NCI-H2171 (cell line): ENCODE data around the gene MTHFSD.

Source experiments
- DNase-seq: peaks from one replicate; lab custom pipeline; 2025; lab: John Stamatoyannopoulos, UW

The MTHFSD gene

DNA sequence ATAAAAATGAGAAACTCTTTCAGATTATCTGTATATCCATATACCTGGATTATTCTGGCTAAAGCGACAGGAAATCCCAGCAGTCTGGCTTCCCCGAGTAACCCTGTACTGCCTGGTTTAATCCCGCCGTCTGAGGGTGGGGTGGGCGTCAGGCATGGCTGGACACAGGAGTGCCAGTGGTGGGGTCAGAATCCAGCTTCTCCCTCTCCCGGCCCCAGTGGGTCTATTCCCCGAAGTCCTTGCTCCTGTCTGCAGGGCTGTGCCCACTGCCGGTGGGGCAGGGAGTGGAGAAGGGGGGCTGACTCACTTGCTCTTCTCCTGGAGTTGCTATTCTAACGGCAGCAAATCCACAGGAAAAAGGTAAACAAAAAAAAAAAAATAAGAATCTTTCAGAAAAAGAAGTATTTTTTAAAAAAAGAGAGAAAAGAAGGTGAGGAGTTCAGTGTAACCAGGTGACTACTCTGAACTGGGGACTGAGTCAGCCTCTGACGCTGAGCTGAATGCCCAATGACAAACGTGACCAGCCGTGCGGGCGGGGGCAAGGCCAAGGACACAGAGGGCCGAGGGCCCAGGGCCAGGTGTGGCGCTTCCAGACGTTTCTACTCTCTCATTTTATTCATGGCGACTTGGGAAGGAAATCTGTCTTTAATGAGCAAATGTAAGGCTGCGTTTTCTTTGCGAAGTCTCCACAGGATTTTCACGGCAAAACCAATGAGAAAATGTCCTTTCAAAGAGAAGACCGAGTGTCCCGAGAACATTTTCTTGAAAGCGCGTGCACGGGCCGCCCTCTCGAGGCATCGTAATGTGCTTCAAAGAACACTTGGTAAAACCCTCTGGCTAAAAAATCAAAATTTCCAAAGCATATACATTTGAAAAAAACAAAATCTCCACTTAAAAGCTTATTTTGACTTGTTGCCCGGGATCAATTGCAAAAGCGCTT is 24.5 kb downstream of the MTHFSD start:
- no peak for DNase-seq

DNA sequence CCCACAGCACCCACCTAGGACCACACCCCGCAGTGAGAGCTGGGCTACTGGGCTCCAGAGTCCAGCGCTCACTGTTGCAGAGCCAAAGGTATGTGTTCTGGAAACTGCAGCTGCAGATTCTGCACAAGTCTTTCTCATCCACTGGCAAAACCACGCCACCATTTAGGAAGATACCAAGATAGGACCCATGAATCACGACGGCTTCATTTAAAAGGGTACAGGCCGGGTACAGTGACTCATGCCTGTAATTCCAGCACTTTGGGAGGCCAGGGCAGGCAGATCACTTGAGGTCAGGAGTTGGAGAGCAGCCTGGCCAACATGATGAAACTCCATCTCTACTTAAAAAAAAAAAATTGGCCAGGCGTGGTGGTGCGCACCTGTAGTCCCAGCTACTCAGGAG is 25.9 kb downstream of the MTHFSD start:
- no peak for DNase-seq

DNA sequence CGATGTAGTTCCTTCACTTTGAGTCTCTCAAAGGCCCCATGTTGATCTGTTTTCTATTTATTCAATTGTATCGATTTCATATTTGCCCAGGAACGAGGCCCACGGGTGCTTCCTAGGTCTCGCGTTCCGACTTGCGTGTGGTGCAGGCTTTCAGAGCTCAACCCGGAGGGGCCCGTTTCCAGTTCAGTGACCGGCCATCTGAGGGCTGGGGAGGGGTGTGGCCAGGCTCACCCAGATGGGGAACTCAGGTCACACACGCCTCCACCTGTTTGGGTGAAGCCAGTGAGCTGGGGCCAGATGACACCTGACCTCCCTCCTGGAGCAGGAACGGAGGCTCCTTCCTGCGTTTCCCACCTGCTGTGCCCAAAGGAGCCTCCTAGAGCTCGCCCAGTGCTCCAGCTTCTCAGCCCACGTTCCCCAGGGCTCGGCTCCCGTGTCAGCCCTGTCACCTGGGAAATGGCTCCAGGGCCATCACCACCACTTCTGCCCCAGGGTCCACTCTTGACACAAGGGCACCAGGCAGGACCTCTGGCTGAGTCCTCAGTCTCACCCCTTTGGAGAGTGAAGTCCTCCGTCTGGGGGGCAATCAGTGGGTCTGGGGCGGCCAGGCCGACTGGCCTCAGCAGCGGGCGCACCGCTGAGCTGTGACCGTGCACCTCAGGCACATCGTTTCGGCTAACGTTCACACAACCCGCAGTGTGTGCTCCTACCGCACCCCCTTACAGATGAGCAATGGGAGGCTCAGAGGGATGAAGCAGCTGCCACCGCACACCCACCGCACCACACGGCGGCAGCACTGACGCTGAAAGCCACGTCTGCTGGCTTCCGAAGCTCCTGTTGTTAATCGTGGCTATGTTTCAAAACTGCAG is 26.7 kb downstream of the MTHFSD start:
- DNase-seq = no peak

DNA sequence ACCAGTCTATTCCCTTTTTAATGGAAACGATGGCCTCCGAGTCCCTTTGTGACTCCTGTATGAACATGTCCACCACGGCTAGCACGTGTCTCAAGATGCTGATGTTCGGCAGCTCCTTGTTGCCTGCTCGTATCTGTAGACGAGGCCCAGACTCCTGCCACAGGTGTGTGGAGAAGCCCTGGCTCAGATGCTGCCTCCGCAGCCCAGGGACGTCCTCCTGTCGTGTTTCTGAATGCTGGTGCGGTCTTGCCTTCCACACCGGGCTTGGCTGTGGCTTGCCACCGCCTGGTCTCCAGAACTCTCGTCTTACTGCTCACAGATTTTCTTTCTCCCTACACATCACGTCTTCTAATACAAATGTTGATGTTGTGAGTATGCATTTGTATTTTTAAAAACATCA is 27.7 kb downstream of the MTHFSD start:
- DNase-seq = no peak

DNA sequence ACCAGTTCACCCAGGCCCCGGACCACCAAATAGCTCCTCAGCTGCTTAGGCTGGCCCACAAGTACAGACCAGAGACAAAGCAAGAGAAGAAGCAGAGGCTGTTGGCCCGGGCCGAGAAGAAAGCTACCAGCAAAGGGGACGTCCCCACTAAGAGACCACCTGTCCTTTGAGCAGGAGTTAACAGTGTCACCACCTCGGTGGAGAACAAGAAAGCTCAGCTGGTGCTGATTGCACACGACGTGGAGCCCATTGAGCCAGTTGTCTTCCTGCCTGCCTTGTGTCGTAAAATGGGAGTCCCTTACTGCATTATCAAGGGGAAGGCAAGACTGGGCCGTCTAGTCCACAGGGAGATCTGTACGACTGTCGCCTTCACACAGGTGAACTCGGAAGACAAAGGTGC is 29.3 kb downstream of the MTHFSD start:
- DNase-seq = no peak

DNA sequence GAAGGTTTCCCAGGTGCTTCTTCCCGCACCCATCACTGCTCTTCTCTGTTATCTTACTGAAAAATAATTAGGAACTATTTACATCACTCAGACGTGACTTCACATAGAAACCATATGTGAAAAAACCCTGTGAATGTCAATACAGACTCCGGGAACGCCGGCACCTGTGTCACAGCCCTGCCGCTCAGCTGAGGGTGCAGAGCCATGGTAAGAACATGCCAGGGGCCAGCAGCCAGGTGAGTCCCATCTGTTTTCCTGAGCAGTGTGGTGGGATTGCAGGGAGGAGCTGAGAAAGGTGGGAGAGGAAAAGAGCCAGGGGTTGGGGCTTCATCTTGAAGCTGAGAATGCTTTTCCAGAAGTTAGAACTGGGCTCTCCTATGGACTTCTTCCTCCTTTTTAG is 31.0 kb downstream of the MTHFSD start:
- no peak for DNase-seq

DNA sequence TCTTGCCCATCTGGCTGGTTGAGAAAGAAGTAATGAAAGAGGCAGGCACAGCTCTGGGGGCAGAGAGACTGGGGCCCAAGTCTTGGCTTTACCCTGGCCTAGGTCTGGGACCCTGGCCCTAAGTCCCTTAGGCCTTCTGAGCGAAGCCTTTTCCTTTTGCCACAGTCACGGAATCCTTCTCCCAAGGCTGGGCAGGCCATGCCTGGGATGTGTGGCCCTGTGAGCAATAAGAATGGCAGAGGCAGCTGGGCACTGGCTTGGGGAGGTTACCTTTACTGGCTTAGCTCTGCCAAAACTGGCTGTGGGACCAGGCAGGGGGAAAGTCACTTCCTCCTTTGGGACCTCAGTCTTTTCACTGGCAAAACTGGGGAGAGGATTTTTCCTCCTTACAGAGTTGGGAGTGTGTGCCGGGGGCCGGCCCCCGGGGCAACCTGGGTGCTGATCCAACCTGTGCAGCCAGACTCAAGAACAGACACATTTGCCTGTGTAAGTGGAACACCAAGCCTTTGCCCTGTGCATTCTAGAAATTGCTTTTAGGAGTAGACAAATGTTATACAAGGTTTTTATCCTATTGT is 31.8 kb downstream of the MTHFSD start:
- no peak for DNase-seq

DNA sequence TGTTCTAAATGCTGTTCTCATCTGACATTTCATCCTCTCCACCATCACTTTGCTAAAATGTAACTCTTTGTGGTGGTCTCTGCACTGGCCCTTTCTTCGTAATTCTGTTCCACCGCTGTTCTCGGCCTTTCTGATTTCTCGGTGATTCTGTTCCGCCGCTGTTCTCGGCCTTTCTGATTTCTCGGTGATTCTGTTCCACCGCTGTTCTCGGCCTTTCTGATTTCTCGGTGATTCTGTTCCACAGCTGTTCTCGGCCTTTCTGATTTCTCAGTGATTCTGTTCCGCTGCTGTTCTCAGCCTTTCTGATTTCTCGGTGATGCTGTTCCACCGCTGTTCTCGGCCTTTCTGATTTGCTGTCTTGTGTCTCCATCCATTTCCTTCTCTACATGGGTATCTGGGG is 32.4 kb downstream of the MTHFSD start:
- DNase-seq = no peak

DNA sequence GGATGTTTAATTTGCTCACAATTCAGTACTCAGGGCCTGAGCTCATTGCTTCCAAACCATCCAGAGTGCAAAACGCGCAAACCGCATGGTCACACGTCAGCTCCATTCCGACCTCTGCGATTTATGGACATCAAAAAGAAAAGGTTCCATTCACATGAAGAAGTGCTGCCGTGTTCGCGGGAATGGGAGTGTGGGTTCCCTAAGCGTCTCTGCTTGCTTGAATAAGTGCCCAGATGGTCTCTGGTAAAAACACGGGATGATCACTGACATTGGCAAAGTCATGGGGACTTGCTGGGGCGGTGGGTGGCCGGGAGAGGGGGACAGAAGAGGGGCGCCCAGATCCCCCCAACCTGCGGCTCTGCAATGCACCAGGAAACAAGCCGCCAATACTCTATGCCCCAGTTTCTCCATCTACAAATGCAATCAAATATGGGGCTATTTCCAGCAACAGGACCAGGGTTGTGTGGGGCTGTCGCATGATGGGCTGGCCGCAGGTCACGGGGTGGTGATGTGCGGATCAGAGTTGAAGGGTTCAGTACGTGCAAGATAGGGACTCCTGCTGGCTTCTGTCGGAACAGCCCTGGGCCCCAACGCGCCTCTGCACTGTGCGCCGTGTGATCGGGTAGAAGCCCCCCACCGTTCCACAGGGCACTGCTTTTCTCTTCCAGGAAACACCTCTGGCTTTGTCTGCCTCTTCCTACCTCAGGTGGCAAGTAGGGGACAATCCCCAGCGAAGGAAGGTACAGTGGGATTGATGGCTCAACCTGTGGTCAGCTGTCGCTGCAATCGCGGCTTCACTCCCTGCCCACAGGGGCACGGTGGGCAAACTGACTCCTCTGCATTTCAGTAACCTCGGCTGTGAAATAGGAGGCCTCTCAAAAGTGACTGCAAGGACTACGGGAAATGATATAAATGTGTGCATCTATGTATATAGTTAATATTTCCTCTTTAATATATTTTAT is 33.5 kb downstream of the MTHFSD start:
- no peak for DNase-seq

DNA sequence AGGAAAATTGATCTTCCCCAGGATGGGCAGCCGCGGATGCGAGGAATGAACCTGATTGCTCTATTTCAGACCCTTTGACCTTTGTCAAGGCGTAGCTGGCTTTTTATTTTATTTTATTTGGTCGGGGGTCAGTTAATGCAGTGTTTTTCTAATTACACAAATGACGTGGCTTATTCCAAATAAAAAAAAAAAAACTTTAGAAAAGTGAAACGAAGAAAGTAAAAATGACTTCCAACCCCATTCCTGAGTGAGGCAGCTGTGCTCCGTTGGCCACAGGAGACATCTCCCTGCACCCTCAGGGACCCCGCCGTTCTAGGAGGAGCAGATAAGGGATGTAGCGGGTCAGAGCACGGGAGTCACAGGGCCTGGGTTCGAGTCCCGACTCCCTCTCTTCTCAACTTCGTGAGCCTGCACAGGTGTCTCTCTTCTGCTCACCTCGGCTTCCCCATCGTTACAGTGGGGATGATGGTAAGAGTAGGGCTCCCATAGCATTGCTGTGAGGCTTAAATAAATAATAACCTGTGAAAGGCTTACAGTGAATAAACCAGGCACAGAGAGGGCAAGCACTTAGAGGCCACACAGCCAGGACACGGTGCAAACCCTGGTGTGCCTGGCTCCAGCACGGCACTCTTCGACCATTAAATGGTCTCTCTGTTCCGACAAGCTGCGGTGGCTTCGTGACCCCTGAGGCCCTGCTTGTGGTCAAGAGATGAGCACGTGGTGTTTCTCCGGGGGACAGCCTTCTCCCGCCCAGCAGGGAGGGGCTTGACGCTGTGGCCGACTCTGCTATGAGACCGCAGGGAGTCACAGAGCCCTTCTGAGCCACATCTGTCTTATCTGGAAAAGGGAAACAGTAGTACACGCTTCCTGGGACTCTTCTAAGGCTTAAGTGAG is 34.5 kb downstream of the MTHFSD start:
- no peak for DNase-seq

DNA sequence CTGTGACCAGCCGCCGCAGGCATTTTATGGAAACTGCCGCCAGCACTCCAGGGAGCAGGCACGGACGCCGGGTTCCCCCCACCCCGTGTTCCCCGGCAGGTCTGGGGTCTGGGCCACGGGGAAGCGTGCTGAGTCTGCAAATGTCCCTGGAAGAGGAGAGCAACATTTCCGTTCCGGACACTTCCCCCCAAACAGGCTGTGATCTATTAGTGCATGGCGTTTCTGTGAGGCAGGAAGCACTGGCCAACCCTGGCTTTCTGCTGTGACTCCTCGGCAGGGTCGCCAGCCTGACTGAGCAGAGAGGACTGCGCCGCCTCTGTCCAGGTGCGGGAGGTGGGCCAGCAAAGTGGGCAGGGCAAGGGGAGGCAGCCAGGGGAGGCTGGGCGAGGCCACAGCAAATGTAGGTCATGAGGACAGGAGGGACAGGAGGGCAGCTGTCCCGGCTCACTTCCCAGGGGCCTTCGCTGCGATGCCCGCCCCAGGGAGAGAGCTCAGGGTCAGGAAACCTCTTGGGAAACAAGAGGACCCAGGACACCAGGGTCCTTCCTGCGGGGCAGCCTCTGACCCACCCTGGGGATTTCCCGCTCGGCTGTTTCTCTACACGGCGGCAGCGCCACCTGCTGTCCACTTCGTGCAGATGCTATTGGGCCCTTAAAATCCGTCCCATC is 35.3 kb downstream of the MTHFSD start:
- no peak for DNase-seq

DNA sequence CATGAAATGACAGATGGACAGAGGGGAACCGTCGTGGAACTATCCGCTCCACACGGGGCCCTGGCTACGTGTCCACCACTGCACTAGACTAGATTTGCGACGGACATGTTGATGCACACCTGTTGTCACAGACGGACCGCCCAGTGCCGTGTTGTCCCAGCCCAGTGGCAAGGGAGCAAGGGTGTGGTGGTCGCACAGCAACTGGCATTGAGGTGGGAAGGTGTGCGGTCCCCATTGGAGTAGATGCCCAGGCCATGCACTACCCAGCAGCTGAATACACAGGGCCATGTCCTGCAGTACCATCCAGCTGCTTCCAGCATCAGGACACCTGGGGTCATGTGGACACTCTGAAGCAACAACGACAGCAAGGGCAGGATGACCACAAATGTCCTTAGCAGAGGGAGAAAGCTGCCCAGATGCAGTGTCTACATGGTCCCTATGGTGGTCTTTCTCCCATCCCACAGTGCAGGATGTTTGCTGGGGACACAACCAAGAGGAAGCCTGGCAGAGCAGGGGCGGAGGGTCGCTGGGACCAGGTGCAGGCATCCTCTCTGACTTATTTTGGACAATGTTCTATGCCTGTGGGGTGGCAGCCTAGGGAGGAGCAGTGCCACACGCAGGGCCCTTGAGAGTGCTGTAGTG is 35.9 kb downstream of the MTHFSD start:
- DNase-seq = no peak

DNA sequence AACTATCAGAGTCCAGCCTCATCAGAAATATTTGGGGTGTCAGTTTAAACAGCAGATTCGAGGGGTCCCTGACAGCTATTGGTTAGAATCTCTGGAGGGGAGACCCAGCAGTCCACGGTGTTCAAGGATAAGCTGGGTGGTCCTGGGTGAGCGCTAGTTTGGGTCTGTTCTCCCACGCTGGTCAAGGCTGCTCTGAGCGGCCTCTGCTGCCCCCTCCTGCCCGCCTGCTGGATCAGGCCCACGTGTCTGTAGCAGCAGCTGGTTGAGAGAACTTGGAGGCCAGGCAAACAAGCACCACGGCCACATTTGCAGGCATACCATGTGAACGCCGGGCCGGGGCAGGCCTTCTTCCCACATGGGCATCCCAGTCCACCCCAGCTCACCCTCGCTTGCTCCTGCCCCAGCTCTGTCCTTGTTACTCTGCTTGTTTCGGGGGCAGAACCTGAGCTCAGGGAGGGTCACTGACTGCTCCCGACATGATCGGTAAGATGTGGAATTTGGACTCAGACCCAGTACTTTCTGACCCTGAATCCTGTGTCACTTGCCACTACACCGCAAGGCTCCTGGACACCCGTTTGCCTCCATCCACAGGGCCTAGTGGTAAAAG is 37.3 kb downstream of the MTHFSD start:
- DNase-seq = no peak

DNA sequence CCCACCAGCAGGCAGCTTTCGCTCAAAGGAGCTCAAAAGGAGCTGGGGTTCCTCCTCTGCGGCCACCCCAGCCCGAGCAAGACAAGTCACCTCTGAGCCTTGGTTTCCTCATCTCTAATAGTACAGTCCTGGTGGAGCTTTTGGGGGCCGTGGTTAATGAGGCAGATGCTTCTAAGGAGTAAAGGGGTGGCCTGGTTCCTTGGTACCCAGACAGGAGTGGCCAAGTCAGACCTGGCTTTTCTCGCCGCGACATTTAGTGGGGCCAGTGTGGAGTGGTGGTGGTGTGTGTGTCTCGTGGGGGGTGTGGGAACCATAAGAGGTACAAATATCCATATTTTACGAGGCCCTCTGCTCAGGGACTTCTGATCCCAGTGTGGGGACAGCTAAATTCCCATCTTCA is 38.0 kb downstream of the MTHFSD start:
- no peak for DNase-seq

DNA sequence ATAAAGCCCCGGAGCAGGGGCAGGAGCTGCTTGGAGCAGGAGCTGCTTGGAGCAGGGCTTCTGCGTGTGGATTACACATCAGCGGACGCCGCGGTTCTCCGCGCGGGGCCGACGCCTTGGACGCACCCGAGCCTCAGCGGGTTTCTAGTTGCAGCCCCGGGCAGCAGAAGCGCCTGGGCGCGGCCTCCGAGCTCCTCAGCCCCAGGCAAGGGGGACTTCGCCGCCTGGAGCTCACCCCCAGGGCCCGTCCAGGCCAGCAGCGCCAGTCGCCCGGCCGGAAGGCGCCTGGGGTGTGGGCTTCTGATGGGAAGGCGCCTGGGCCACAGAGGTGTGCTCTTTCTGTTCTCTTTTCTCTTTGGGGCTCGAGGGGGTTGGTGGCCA is 38.4 kb downstream of the MTHFSD start:
- DNase-seq = no peak

DNA sequence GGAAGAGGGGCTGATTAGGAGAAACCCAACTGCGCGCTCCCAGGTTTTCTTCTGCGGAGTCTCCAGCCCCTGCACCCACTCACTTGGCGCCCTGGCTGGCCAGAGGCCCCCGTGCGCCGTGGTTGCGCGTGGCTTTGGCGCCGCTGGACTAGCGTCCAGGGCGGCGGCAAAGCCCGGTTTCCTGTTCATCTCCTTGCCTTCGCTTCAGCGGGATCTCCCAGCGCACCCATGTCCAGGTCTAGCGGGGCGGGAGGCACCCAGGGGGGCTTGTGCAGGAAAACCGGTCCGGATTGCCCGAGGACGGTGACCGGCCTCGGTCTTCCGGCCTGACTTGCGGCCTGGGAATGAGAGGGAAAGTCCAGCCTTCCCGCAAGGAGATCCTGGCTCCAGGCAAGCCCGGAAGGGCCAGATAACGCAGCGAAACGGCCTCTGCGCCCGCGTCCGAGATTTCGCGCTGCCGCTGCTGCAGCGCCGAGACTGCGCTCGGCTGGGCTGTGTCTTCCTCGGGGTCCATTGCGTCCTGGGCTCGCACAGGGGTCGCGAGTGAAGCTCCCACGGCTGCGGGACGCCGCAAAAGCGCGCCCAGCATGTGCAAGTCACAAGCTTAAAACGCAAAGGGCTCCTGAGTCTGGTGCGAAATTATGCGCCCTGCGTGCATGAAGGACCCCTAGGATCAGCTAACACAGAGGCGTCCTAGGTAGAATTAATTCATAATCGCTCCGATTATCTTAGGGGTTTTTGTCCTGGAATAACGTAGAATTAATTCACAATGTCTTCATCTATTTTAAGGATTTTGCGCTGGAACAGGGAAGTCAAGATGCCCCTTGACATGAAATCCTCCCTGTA is 39.0 kb downstream of the MTHFSD start:
- DNase-seq = no peak

DNA sequence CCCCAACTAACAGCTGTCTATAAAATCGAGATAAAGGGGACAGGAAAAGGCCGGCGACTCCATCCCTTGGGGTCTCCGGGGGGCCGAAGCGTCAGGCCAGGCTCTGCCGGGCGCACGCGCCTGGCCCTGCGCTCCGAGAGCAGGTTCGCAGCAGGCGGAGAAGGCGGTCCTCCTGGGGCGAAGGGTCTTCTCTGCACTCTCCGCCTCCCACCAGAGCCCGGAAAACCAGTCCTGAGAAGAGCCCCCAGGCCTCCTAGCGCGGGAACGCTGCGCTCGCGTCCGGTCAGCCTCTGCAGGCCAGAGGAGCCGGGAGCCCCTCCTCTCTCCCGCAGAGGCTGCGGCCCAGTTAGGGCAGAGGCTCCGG is 39.6 kb downstream of the MTHFSD start:
- no peak for DNase-seq
